Measurements from ENCODE around the gene KCNV2. TPM values are rescaled to one million over a fixed set of nuclear protein-coding genes. Genes with fewer than 3 reads are reported as not detected.

The KCNV2 gene
- total and polyA plus RNA-seq, 2 of the 13 experiments (the other 11 are each of a cell fraction or from before 2014, with no cell fraction given): not detected

DNA sequence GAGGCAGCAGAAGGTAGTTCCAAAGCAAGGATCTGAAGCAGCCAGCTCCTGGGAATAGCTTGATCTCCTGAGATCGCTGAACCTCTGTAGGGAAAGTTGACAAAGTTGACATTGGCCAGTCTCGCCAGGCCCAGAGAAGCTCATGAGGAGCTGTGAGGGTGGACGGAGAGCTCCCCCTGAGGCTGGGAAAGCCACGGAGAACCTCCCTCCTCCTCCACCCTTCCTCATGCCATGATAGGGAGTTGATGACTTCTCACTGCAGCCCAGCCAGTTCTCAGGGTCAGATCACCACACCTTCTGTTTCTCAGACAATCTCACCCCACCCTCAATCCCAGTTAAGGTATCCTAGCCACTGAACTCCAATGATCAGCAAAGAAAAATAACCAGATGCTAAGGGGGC lies 30.4 kb upstream of the KCNV2 start:
- peaks cover 3% of the 10 kb centered on the region; the same call in 1 of the 2 replicates for H3K4me1 ChIP-seq (ENCODE audit: insufficient read depth, low read length)
- no peak for DNase-seq (ENCODE audit: low spot score)
- in situ Hi-C loops (cut with HindIII; ENCODE audit: extremely low pct_ligation_motif_present, low pct_unique_long_range_greater_than_20kb): no loop called here
- H3K36me3 ChIP-seq (replicated peaks in 1 of 2; ENCODE audit: control insufficient read depth in 1 of 2, insufficient read depth in 2 of 2, low read length in 2 of 2): no peaks in the 10 kb centered on the region
- intact Hi-C loops (cut with micrococcal nuclease; ENCODE audit: unreplicated experiment): no loop called here
- ChIA-PET CTCF (ENCODE audit: low intra/inter-chr PET ratio, low total read pairs) (no interaction called here), POLR2A (no interaction called here)
- no peak overlapping the region for H3K27ac ChIP-seq (ENCODE audit: extremely low read length, insufficient read depth, low read length)
- no peaks in the 10 kb centered on the region for H4K20me1 ChIP-seq (ENCODE audit: insufficient read depth, low read length)
- ATAC-seq: no peak
- no peak overlapping the region for H3K9ac ChIP-seq (ENCODE audit: insufficient read depth, low read depth, low read length)
- BruUV-seq (replicated peaks): no TSS peak
- H3K79me2 ChIP-seq (ENCODE audit: insufficient read depth, low read length): no peaks in the 10 kb centered on the region
- H3K4me3 ChIP-seq (replicated peaks in 1 of 3; ENCODE audit: insufficient read depth in 1 of 3, low read depth in 2 of 3, low read length in 3 of 3): no peak overlapping the region
- no peaks in the 10 kb centered on the region for H3K9me3 ChIP-seq (ENCODE audit: low read length)
- no peak for FAIRE-seq
- H3K4me2 ChIP-seq (ENCODE audit: low read depth, low read length): no peak overlapping the region
- TF ChIP-seq HNRNPL (IDR thresholded peaks at IDR 0.05; ENCODE audit: low read depth, low read length): no peak
- no peak for TF ChIP-seq MAFK (conservative IDR thresholded peaks at IDR 0.05 in 1 of 2, IDR thresholded peaks at IDR 0.05 in 1 of 2; ENCODE audit: low read length in 2 of 2)
- TF ChIP-seq, protein P1, sequence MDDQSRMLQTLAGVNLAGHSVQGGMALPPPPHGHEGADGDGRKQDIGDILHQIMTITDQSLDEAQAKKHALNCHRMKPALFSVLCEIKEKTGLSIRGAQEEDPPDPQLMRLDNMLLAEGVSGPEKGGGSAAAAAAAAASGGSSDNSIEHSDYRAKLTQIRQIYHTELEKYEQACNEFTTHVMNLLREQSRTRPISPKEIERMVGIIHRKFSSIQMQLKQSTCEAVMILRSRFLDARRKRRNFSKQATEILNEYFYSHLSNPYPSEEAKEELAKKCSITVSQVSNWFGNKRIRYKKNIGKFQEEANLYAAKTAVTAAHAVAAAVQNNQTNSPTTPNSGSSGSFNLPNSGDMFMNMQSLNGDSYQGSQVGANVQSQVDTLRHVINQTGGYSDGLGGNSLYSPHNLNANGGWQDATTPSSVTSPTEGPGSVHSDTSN (CRISPR knock-in tag; IDR thresholded peaks at IDR 0.05; ENCODE audit: borderline replicate concordance): no peak
- TF ChIP-seq ARNT (IDR thresholded peaks at IDR 0.05): no peak
- no peak for TF ChIP-seq HNF4G (IDR thresholded peaks at IDR 0.05; ENCODE audit: borderline replicate concordance, low read depth, low read length)
- TF ChIP-seq HNF4G (CRISPR knock-in tag; IDR thresholded peaks at IDR 0.05; ENCODE audit: borderline replicate concordance, low read depth): no peak
- TF ChIP-seq, protein P2, sequence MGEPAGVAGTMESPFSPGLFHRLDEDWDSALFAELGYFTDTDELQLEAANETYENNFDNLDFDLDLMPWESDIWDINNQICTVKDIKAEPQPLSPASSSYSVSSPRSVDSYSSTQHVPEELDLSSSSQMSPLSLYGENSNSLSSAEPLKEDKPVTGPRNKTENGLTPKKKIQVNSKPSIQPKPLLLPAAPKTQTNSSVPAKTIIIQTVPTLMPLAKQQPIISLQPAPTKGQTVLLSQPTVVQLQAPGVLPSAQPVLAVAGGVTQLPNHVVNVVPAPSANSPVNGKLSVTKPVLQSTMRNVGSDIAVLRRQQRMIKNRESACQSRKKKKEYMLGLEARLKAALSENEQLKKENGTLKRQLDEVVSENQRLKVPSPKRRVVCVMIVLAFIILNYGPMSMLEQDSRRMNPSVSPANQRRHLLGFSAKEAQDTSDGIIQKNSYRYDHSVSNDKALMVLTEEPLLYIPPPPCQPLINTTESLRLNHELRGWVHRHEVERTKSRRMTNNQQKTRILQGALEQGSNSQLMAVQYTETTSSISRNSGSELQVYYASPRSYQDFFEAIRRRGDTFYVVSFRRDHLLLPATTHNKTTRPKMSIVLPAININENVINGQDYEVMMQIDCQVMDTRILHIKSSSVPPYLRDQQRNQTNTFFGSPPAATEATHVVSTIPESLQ (CRISPR knock-in tag; conservative IDR thresholded peaks at IDR 0.05): no peak
- no peak for TF ChIP-seq ZNF12 (CRISPR knock-in tag; IDR thresholded peaks at IDR 0.05)
- 97% methylated on average over 4 of the region's 4 CpGs for WGBS (ENCODE audit: low lambda C conversion rate)
- no peaks in the 10 kb centered on the region for H3K27me3 ChIP-seq (ENCODE audit: control insufficient read depth in 1 of 2, insufficient read depth in 2 of 2, low read length in 2 of 2)
- no peak overlapping the region for H2AFZ ChIP-seq (ENCODE audit: low read length)
